A549 (cell line): Measurements from ENCODE around the gene MTMR11.

Experiments
- CTCF ChIP-seq: fragments of >200 bp; sonication (Bioruptor Twin); formaldehyde crosslinking; IDR thresholded peaks from 3 replicates; pipeline ENCODE4 v1.5.1; 2016
- NPAS2 ChIP-seq: fragments of 250-450 bp; sonication (Bioruptor Pico); IDR thresholded peaks from 2 replicates; pipeline ENCODE4 v1.8.0; 2022; ENCODE audit warnings: mild to moderate bottlenecking, moderate library complexity, borderline replicate concordance
- POLR2AphosphoS2 ChIP-seq: conservative IDR thresholded peaks from 2 replicates; pipeline ENCODE4 v1.6.1; 2012; ENCODE audit warnings: low read length, improper control_type of control experiment, inconsistent platforms
- TP53 ChIP-seq: fragments of 250-450 bp; sonication (Bioruptor Pico); IDR thresholded peaks from 2 replicates; pipeline ENCODE4 v1.5.0; 2021; ENCODE audit warnings: mild to moderate bottlenecking, moderate library complexity
- ZFP36 ChIP-seq: fragments of 450-650 bp; IDR thresholded peaks from 2 replicates; pipeline ENCODE4 v1.6.1; 2014; ENCODE audit warnings: borderline replicate concordance; ENCODE audit not compliant: partially characterized antibody

DNA sequence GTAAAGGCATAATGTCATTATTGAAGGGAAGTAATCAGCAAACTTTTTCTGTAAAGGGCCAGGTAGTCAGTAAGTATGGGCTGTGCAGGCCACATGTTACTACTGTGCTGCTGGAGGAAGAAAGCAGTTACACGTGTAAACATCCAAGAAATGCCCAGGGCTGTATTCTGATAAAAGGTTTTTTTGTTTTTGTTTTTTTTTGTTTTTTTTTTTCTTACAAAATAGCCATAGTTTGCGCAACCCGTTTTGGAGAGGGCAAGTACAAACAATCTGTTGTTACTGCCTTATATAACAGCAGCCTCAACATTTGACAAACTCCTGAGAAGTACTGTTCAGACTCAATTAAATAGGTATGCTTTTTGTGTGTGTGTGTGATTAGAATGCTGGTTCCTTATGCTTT, 26.7 kb upstream of the MTMR11 start:
- TF ChIP-seq TP53 (CRISPR knock-in tag): no peak
- TF ChIP-seq CTCF: no peak
- TF ChIP-seq POLR2AphosphoS2: no peak
- no peak for TF ChIP-seq ZFP36
- TF ChIP-seq NPAS2 (CRISPR knock-in tag): no peak
